Activated CD4-positive, alpha-beta T cell treated with anti-CD3 and anti-CD28 coated beads, Interleukin-2, amount 10 ng/mL, durations not matched to agents 7 days and 5 days (primary cell): ENCODE data around the gene PTCH2. TPM values are rescaled to one million over a fixed set of nuclear protein-coding genes. Genes with fewer than 3 reads are reported as not detected.
A peak's percentile ranks its signal among the peaks of the same experiment; 100 is the strongest.
"Not testable (repeated sequence)": the region's sequence is repeated elsewhere in the genome, so short reads cannot be mapped to it uniquely, and the experiment has no call there.

Experiments used
- CTCF ChIA-PET: fragments of 350-600 bp; sonication (Branson Sonifier 250); formaldehyde crosslinking; loops from one replicate; lab custom pipeline; 2021; ENCODE audit warnings: antibody characterized with exemption; lab: Charles Lee
- POLR2A ChIA-PET: fragments of 350-600 bp; sonication (Branson Sonifier 250); formaldehyde crosslinking; loops from one replicate; lab custom pipeline; 2021; ENCODE audit warnings: antibody characterized with exemption; lab: Charles Lee
- DNase-seq: peaks from one replicate; pipeline ENCODE4 v3.0.0-alpha.2; 2020
- H3K27ac Mint-ChIP-seq: one replicate; pipeline ENCODE4 v1.8.0; 2021; ENCODE audit warnings: mild to moderate bottlenecking, moderate library complexity, mixed read lengths
- H3K27me3 Mint-ChIP-seq: one replicate; pipeline ENCODE4 v1.8.0; 2021; ENCODE audit warnings: mixed read lengths
- H3K36me3 Mint-ChIP-seq: one replicate; pipeline ENCODE4 v1.8.0; 2021; ENCODE audit warnings: low read depth, mixed read lengths
- H3K4me1 Mint-ChIP-seq: one replicate; pipeline ENCODE4 v1.8.0; 2021; ENCODE audit warnings: mixed read lengths
- H3K4me3 Mint-ChIP-seq: one replicate; pipeline ENCODE4 v1.8.0; 2021; ENCODE audit warnings: mild to moderate bottlenecking, moderate library complexity, mixed read lengths
- H3K9me3 Mint-ChIP-seq: one replicate; pipeline ENCODE4 v1.8.0; 2021; ENCODE audit warnings: mixed read lengths
- total RNA-seq, 2 experiments: library from RNA; stranded (reverse); gene quantifications; one replicate each; pipeline ENCODE4 v1.2.3, GENCODE V29; 2021

PTCH2 gene
- total RNA-seq, 2 experiments from 2014 or later: 0.92 to 0.94 TPM

DNA sequence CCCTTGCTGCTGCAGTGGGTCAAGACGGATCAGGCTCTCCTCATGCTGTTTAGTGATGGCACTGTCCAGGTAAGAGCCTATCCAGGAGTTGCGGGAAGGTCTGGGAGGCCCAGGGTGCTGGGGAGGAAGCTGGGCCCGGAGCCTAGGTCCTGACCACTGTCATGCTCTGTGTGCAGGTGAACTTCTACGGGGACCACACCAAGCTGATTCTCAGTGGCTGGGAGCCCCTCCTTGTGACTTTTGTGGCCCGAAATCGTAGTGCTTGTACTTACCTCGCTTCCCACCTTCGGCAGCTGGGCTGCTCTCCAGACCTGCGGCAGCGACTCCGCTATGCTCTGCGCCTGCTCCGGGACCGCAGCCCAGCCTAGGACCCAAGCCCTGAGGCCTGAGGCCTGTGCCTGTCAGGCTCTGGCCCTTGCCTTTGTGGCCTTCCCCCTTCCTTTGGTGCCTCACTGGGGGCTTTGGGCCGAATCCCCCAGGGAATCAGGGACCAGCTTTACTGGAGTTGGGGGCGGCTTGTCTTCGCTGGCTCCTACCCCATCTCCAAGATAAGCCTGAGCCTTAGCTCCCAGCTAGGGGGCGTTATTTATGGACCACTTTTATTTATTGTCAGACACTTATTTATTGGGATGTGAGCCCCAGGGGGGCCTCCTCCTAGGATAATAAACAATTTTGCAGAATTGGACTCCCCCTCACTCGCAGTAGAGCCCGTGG lies 37.6 kb downstream of the PTCH2 start:
- POLR2A ChIA-PET: no interaction called here
- no peaks in the 10 kb centered on the region for H3K9me3 Mint-ChIP-seq
- peaks cover 72% of the 10 kb centered on the region for H3K36me3 Mint-ChIP-seq
- no peak overlapping the region for H3K4me3 Mint-ChIP-seq
- H3K27ac Mint-ChIP-seq: peak overlapping the region; percentile 76
- H3K4me1 Mint-ChIP-seq: peaks cover 74% of the 10 kb centered on the region
- CTCF ChIA-PET: interaction anchor here (0.6 to 2.2 kb wide), 2 partner anchors 8 to 30 kb away, joined by 3 to 5 read pairs; partner anchors contain the start of gene RPS8
- DNase-seq: no peak
- no peaks in the 10 kb centered on the region for H3K27me3 Mint-ChIP-seq

DNA sequence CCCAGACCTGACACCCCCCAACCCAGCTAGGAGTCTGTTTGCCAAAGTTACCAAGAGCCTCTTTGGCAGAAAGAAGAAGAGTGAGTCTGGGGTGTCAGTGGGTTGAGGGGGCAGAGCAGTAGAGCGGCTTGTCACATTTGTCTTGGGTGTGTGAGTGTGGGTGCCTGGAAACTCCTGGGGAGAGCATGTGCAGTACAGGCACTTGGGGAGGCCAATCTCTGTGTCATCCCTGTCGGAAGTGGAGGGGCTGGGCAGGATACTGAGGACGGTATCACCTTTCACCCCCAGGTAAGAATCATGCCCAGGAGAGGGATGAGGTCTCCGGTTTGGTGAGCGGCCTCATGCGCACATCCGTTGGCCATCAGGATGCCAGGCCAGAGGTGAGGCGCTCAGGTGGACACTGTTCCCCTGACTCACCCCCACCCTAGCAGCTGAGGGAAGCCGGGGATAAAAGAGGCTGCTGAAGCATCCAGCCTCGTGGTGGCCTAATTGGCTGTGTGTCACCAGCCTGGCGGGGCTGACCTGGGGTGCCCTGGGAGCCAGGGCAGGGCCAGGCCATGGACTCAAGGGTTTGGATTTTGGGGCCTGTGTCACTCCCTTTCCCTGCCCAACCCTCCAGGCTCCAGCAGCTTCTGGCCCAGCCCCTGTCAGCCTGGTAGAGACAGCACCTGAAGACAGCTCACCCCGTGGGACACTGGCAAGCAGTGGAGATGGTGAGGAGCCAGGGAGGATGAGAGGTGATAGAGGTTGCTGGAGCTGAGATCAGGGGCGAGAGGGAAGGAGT lies 39.5 kb downstream of the PTCH2 start:
- Mint-ChIP-seq H3K4me1 (peaks cover 69% of the 10 kb centered on the region), H3K9me3 (no peaks in the 10 kb centered on the region), H3K27ac (peak overlapping the region; percentile 76), H3K4me3 (peak overlapping the region; percentile 80), H3K36me3 (peaks cover 62% of the 10 kb centered on the region), H3K27me3 (no peaks in the 10 kb centered on the region)
- no peak for DNase-seq
- ChIA-PET CTCF (no interaction called here), POLR2A (no interaction called here)

DNA sequence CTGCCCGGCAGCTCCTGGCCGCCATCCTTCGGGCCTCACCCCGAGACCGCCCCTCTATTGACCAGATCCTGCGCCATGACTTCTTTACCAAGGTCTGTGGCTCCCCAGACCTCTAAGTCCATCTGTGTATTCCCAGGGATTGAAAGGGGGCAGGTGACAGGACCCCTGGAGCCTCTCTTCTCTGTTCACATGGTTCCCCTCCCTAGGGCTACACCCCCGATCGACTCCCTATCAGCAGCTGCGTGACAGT lies 40.1 kb downstream of the PTCH2 start:
- ChIA-PET POLR2A (no interaction called here), CTCF (no interaction called here)
- Mint-ChIP-seq H3K27ac (peak overlapping the region; percentile 76), H3K27me3 (no peaks in the 10 kb centered on the region), H3K9me3 (no peaks in the 10 kb centered on the region), H3K4me1 (peaks cover 68% of the 10 kb centered on the region), H3K36me3 (peaks cover 58% of the 10 kb centered on the region), H3K4me3 (peak overlapping the region; percentile 80)
- DNase-seq: no peak

DNA sequence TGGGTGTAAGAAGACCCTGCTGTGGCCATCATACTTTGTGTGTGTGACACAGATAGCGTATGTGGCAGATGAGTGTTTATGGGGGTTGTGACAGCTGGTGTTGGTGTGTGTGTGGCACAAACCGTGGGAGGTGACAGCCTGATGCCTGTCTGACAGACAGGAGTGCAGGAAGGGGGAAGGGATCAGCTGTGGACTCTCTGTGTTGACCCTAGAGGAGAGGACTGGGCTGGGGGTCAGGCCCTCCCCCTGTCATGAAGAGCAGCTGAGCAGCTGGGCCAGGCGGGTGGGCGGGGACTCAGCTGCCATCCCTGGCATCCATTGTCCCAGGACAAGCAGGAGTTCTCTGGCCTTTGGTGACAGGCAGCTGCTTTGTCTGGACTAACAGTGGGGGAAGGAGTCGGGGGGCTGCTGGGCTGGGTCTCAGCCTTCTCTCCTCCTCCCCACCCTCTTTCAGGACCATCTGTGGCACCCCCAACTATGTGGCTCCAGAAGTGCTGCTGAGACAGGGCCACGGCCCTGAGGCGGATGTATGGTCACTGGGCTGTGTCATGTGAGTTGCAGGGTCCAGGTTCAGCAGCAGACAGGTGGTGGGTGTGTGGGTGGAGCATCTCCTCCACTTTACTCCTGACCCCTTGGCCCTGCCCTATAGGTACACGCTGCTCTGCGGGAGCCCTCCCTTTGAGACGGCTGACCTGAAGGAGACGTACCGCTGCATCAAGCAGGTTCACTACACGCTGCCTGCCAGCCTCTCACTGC lies 40.6 kb downstream of the PTCH2 start:
- CTCF ChIA-PET: no interaction called here
- Mint-ChIP-seq H3K4me1 (peaks cover 63% of the 10 kb centered on the region), H3K36me3 (peaks cover 54% of the 10 kb centered on the region), H3K27ac (peak overlapping the region; percentile 76), H3K27me3 (no peaks in the 10 kb centered on the region), H3K4me3 (peak overlapping the region; percentile 80), H3K9me3 (no peaks in the 10 kb centered on the region)
- POLR2A ChIA-PET: no interaction called here
- DNase-seq: no peak

DNA sequence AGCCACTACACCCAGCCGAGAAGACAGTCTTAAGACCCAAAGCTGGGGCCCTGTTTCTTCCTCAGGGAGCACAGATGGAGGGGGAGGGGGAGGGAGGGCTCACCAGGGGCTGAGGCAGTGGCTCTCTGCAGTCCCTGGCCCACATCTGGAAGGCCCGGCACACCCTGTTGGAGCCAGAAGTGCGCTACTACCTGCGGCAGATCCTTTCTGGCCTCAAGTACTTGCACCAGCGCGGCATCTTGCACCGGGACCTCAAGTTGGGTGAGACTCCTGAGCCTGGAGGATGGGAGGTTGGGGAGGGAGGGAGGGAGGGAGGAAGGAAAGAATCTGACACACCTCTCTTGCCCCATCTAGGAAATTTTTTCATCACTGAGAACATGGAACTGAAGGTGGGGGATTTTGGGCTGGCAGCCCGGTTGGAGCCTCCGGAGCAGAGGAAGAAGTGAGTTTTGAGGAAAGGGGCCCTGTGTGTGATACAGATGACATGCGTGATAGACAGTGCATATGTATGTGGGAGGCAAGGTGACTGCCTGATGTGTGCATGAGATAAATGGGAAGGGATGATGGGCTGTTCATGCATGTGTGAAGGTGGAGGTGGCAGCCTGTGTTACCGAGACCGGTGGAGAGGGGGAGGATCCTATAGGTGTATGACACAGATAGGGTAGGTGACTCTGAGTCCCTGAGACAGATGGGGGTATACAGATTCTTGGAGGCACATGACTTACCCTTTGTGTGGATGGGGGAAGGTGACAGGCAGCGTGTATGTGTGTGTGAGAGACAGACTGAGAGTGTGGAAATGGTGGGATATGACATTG lies 41.4 kb downstream of the PTCH2 start:
- CTCF ChIA-PET: interaction anchor here (0.6 to 3.3 kb wide), 4 partner anchors 7 to 106 kb away, joined by 3 to 33 read pairs (median 20); partner anchors contain the start of gene BTBD19
- Mint-ChIP-seq H3K27me3 (no peaks in the 10 kb centered on the region), H3K27ac (peak overlapping the region; percentile 93), H3K36me3 (peaks cover 46% of the 10 kb centered on the region), H3K4me3 (peak overlapping the region; percentile 80), H3K4me1 (peaks cover 55% of the 10 kb centered on the region), H3K9me3 (no peaks in the 10 kb centered on the region)
- peak; percentile 48 for DNase-seq
- POLR2A ChIA-PET: interaction anchor here (0.7 to 2.4 kb wide), 5 partner anchors 7 to 209 kb away, joined by 3 to 33 read pairs (median 11); partner anchors contain the start of genes BTBD19 and RNU5D-1

DNA sequence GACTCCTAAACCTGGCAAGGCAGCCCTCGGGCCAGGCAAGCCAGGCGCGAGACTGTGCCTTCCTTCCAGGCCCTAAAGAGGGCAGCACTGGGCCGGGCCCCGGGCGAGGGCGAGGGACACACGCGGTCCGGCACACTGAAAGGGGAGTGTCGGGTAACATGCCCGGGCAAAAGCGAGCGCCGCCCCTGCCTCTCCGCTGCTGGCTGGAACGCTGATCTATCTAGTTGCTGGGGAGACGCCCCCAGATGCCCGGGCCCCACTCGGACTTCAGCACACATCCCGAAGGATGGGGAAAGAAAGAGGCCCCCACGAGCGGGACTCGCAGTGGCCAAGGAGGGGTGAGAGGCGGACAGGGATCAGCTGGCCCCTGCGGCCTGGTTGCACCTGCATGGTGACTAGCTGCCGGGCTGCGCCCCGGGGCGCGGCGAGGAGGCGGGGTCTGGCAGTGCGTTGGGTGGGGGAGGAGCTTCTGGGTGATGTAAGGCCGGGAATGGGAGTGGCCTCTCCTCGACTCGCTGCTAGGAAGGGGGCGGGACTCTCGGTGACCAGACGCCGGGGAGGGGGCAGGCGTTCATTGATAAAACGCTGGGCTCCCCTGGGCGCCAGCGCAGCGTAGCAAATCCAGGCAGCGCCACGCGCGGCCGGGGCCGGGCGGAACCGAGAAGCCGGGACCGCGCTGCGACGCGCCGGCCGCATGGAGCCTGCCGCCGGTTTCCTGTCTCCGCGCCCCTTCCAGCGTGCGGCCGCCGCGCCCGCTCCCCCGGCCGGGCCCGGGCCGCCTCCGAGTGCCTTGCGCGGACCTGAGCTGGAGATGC lies 43.1 kb downstream of the PTCH2 start, which contains the start of gene PLK3:
Gene PLK3, plus strand, starts transcription at position 608 of the 815 bp plus-strand sequence. Its CDS starts 87 bp downstream, at position 695.
- H3K9me3 Mint-ChIP-seq: no peaks in the 10 kb centered on the region
- H3K4me1 Mint-ChIP-seq: peaks cover 44% of the 10 kb centered on the region
- H3K4me3 Mint-ChIP-seq: peak within 1 kb of the TSS; percentile 80
- POLR2A ChIA-PET: interaction anchor here (0.7 to 2.4 kb wide), 8 partner anchors 9 to 212 kb away, joined by 3 to 33 read pairs (median 6); partner anchors contain the start of genes BEST4, BTBD19, RNU5D-1 and UROD
- peak within 1 kb of the TSS; percentile 100 for H3K27ac Mint-ChIP-seq
- no peaks in the 10 kb centered on the region for H3K27me3 Mint-ChIP-seq
- CTCF ChIA-PET: interaction anchor here (0.7 to 3.3 kb wide), 23 partner anchors 9 to 503 kb away, joined by 3 to 33 read pairs (median 5); partner anchors contain the start of genes BEST4, BTBD19, RNU5D-1 and UROD
- peaks cover 36% of the 10 kb centered on the region for H3K36me3 Mint-ChIP-seq
- peak; percentile 99 for DNase-seq

DNA sequence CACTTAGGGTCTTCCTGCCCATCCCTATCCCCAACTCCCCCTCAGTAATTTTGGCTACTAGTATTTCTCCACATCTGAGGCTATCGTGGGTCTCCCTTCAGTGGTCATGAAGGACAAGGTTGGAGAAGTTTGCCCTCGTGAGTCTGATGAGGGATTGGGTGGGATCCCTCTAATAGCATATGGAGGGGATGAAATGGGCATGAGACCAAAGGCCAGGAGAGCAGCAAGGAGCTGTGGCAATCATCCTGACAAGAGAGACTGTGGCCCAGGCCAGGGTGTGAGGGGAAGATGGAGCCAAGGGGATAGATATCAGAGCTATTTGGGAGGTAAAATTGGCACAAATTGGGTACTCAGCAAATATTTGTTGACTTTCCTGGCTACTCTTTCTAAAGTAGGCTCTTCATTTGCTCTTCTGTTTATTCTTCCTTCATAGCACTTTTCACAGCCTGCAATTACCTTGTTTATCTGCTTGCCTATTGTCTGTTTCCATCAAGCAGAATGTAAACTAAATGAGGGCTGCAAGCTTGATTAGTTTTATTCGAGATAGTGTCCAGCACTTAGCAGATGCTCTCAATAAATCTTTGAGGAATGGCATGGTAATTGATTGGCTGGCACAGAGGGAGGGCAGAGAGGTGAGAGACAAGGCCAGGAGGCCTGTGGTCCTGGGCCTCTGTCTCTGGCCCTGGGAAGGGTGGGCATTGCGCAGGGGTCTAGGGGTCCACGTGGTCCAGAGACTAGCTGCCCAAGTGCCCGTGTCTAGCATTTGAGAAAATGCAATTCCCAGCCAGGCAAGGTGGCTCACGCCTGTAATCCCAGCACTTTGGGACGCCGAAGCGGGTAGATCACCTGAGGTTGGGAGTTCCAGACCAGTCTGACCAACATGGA lies 44.3 kb downstream of the PTCH2 start:
- CTCF ChIA-PET: interaction anchor here (0.6 to 3.3 kb wide), 5 partner anchors 9 to 39 kb away, joined by 3 to 33 read pairs (median 10); partner anchors contain the start of genes BEST4 and BTBD19
- Mint-ChIP-seq H3K4me1 (peaks cover 36% of the 10 kb centered on the region), H3K36me3 (peaks cover 25% of the 10 kb centered on the region), H3K4me3 (peak overlapping the region; percentile 80), H3K9me3 (no peaks in the 10 kb centered on the region), H3K27ac (peak overlapping the region; percentile 100), H3K27me3 (no peaks in the 10 kb centered on the region)
- DNase-seq: no peak
- POLR2A ChIA-PET: no interaction called here

DNA sequence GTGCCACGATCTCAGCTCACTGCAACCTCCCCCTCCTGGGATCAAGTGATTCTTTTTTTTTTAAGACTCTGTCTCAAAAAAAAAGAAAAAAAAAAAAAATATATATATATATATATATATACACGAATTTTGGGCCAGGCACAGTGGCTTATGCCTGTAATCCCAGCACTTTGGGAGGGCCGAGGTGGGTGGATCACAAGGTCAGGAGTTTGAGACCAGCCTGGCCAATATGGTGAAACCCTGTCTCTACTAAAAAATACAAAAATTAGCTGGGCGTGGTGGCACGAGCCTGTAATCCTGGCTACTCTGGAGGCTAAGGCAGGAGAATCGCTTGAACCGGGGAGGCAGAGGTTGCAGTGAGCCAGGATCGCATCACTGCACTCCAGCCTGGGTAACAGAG lies 45.2 kb downstream of the PTCH2 start:
- H3K27ac Mint-ChIP-seq: peak overlapping the region; percentile 73
- H3K9me3 Mint-ChIP-seq, POLR2A ChIA-PET, H3K27me3 Mint-ChIP-seq, H3K4me3 Mint-ChIP-seq, DNase-seq: not testable (repeated sequence)
- peaks cover 31% of the 10 kb centered on the region for H3K4me1 Mint-ChIP-seq
- CTCF ChIA-PET: interaction anchor here (0.7 to 1.6 kb wide), 2 partner anchors 67 to 202 kb away, joined by 3 to 5 read pairs; partner anchors contain the start of gene RNU5D-1
- H3K36me3 Mint-ChIP-seq: peaks cover 17% of the 10 kb centered on the region

DNA sequence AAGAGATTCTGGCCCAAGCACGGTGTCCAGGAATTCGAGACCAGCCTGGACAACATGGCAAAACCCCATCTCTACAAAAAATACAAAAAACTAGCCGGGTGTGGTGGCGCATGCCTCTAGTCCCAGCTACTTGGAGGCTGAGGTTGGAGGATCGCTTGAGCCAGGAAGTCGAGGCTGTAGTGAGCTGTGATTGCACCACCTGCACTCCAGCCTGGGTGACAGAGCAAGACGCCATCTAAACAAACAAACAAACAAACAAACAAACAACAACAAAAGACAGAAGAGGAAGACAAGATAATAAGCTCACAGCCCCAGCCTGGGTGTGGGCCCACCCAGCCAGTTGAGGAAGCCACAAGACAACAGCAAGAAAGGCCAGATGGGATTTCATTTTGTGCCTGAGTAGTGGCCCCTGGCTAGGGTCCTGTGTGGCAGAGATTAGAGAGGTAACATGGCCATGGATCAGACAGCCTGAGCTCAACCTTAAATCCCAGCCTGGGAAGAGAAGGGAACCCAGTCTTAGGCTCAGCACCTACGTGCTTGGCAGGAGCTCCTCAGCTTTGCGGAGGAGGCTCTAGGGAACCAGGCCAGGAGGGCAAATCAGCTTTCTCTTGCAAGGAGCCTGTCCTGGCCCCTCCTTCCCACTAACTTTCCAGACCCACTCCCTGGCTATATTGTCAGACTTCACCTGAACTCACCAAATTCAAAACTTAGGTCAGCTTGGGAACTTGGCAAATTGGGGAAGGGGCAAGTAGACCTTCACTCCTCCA lies 50.1 kb downstream of the PTCH2 start:
- Mint-ChIP-seq H3K9me3 (no peaks in the 10 kb centered on the region), H3K27ac (no peak overlapping the region), H3K27me3 (no peaks in the 10 kb centered on the region), H3K4me1 (peaks cover 3% of the 10 kb centered on the region), H3K4me3 (no peak overlapping the region), H3K36me3 (no peaks in the 10 kb centered on the region)
- ChIA-PET POLR2A (interaction anchor here (0.8 kb wide), 1 partner anchor 27 kb away, joined by 3 read pairs; no protein-coding TSS in a partner anchor), CTCF (interaction anchor here (0.5 to 2.2 kb wide), 16 partner anchors 8 to 217 kb away, joined by 3 to 8 read pairs (median 3); partner anchors contain the start of genes BTBD19 and RPS8)
- no peak for DNase-seq
